GM18519 (cell line): ENCODE measurements around the gene CSF2RB.

Source experiments
- ATAC-seq: cut with Tn5 transposase; IDR thresholded peaks from one replicate; pipeline ENCODE4 v1.9.1; 2021; ENCODE audit warnings: mild to moderate bottlenecking, moderate library complexity; ENCODE audit not compliant: unreplicated experiment, low FRiP score

CSF2RB gene

DNA sequence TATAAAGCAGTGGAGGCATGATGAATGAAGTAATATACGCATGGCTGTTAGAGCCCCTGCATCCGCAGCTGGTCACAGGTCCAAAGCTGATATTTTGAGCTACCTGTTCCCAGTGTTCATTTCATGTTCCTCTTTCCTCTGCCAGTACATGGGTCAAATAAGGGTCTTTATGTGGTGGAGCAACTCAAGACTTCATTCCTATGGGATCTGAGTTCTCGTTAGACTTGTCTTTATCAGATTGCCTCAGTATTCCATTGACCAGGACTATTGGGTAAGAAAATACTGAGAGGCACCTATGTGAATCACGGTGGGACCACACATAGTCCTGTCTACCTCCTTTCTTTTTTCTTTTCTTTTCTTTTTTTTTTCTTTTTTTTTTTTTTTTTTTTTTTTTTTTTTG is 27.4 kb upstream of the CSF2RB start:
- ATAC-seq: no peak

DNA sequence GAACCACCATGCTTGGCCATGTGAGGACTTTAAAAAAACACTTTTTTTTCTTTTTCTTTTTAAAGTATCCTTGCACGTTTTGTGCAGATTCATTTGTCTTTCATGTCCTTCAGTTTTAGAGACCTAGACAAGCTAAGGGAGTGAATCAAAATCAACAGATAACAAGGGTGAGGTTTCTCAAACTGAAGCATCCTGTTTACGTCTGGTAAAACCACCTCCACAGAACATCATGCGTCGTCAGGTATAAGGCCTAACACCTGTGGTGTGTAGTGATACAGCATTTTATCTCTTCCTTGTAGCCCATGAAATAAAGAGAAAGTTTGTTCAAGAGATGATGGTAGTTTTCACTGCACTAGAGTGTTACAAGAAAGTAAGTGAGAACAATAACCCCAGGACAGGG is 26.3 kb upstream of the CSF2RB start:
- ATAC-seq: no peak

DNA sequence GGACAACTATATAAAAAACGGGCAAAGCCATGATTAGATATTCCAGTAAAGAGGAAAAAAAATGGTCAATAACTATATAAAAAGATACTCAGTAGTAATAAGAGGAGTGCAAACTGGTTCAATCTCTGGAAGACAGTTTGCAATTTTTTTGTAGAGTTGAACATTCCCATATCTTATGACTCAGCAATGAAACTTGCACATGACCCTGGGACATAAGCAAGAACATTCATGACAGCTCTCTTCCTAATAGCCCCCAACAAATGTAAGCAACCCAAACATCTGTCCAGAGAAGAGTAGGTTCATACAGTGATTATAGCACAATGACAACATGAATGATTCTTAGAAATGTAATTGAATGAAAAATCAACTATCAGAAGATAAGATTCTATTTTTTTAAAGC is 21.8 kb upstream of the CSF2RB start:
- no peak for ATAC-seq

DNA sequence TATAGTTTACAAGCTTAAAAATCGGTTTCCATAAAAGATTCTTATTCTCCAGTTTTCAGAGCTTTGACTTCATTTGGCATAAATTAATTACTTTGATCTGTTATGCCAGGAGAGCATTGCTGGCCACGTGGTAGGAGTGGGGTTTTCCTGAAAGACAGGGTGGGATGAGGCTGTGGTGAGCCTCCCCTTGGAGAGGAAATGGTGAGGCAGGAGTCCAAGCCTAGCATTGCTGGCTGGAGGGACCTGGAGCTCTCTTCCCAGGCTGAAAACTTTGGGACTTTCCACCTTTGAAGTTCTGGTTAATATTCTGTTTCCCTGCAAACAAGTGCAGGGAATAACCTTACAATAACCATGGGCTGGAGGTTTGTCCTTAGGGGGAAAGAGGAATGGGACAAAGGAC is 21.1 kb upstream of the CSF2RB start:
- ATAC-seq: no peak

DNA sequence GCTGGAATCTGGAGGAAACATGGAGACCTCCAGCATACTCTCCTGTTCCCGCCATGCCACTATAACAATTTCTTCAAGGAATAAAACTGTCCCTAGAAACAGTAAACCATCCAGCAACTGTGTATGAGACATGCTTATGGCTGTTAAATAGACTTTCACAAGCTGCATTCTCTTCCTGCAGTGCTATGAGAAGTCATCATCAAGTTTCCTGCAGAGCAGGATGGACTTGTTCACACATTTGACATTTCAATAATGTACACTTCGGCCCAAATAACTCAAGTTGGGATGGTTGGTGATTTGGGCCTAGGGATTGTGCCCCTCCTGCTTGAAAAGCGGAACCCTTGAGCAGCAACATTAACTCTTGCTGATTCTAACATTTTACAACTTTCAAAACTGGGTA is 20.2 kb upstream of the CSF2RB start:
- ATAC-seq: no peak

DNA sequence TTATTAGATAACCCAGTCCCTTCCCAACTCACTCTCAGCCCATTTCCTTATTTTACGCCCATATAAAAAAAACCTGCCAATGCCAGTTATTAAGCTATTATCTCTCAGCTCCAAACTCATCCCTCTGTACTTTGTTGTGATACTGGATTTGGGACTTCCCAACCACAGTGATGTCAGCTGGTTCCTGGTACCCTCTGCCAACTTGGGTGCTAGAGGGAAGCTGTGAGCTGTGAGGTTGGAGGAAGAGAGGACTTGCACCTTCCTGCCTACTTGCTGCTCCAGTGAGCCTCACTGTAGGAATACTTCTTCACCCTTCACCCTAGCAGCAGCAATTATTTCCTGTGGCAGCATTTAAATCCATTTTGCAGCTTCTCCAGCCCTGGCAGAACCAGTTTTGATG is 19.2 kb upstream of the CSF2RB start:
- no peak for ATAC-seq

DNA sequence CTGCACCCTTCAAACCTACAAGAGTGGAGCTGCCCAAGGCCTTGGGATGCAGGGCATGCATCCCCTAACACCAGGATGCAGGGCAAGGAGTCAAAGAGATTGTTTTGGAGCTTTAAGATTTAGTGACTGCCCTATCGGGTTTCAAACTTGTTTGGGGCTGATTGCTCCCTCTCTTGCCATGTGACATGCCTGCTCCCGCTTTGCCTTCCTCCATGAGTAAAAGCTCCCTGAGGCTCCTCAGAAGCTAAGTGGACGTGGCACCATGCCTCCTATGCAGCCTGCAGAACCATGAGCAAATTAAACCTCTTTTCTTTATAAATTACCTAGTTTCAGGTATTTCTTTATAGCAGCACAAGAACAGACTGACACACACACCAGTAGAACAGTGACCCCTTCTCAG is 15.8 kb upstream of the CSF2RB start:
- ATAC-seq: no peak

DNA sequence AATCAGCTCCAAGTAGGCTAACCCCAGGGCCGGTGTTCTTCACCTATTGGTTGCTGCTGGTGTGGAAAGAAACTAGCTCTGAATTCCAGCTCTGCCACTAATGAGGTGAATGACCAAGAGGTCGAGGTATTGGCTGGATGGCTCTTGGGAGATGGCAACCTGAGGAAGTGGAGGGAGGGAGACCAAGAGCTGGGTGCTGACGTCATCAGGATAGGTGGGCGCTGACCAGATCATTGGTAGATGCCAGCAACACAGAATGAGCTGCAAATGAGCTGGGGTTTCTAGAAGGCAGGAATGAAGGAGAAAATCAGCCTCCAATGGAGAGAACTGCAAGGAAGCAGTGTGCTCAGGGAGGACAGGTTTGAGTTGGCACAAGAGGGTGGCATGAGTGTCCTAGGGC is 14.7 kb upstream of the CSF2RB start:
- ATAC-seq: no peak

DNA sequence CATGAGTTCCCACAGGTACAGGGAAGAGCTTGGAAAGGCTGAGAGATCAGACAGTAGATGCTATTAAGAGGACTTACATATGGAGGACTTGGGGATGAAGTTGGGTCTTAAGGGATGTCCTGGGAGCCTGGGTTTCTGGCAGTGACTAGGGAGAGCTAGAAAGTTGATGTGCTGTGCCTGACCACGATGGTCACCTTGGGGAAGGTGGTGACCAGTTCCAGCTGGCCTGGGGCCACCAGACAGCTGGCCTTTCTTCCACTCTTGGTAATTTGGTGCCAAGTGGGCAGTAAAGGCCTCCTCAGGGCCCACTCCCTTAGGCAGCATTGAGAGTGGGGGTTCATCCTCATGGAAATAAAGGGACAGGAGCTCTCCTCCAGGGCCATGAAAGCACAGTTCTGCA is 13.9 kb upstream of the CSF2RB start:
- no peak for ATAC-seq

DNA sequence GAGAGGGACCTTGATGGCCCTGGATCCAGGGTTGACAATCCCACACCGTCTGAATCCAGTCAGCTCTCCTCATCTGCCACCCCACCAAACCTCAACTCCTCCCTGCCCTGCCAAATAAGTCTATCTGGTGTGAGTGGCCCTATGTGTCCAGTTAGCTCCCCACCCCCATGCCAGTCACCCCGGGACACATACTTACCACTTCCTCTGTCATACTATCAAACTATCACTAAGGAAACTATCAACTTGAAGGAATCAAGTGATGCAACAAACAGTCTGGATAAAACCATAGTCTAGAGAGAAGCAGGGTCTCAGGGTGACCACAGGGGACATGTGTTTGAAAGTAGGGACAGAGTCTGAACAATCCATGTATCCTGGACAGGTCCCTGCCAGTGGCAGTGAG is 13.2 kb upstream of the CSF2RB start:
- ATAC-seq: no peak

DNA sequence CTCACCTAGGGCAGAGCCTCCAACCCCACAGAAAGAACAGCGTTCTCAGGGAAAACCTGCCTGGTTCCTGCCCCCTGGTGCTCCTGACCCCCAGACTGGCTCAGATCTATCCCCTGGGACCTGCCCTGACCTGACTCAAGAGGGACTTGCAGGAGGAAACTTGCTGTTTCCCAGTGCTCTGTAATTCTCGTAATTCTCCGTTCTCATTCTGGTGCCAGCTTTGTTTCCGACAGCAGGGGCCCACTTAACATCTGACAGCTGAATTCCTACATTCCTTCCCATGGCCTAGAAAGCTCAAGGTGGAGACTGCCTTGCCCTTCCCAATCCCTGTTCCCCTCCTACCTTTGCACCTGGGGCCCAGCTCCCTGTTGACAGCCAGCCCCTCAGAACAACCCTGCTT is 12.5 kb upstream of the CSF2RB start:
- ATAC-seq: no peak

DNA sequence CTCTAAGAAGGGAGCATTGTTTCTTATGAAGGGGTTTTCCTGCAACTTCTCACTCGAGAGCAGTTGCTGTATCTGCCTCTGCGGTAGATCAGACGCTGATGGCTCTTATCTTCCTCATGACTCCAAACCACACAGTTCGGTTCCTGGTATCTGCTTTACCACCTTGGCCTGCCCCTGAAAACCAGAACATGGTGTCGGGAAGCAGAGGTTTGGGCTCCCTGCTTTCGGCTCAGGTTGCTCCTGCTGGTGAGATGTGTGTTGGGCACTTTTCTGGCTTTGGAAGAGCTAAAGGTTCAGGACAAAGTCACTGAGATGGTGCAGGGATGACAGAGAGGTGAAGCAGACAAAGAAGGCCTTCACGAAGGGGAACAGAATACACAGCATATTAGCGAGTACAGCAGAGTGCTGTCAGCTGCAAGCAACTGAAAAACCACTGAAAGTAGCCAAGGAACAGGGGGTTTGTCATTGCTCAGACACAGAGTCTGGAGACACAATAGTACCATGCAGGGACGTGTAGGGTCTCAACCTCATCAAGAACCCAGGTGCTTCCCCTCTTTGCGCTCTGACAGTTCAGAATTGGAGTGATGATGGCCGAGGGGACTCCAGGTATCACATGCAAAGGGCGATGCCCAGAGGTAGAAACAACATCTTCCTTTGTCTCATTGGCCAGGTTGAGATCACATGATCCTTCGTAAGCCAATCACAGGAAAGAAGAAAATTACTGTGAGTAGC is 11.9 kb upstream of the CSF2RB start:
- ATAC-seq: no peak

DNA sequence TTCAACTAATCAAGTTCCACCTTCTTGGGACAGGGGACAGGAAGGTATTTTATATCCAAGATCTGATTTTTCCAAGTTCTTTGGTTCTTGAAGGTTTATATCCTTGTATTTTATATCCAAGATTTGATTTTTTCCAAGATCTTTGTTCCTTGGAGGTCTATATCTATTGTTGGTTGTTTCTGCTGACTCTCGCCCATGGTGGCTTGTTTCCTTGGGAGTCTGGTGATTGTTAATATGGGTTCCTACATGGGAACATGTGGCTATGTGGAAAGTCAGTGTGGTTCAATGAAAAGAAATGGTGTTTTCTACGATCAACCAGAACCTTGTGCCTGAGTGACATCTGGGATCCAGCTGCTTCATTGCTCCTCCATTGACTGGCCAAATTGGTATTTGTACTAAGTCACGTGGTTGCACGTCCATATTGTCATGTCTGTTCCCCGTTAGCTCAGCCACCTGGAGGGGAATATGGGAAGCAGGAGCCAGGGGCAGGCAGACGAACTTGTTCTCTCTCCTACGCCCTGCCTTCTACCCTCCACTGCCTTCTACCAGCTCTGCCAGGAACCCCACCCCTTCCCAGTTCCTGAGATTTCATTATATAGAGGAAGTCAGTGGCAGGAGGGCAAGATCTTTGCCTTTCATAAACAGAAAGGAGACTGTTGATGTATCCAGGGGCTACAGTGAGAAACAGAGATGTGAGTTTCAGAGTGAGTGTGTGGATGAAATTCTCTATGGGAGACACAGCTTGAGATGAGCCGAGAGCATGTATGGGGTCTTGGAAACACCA is 11.1 kb upstream of the CSF2RB start:
- no peak for ATAC-seq

DNA sequence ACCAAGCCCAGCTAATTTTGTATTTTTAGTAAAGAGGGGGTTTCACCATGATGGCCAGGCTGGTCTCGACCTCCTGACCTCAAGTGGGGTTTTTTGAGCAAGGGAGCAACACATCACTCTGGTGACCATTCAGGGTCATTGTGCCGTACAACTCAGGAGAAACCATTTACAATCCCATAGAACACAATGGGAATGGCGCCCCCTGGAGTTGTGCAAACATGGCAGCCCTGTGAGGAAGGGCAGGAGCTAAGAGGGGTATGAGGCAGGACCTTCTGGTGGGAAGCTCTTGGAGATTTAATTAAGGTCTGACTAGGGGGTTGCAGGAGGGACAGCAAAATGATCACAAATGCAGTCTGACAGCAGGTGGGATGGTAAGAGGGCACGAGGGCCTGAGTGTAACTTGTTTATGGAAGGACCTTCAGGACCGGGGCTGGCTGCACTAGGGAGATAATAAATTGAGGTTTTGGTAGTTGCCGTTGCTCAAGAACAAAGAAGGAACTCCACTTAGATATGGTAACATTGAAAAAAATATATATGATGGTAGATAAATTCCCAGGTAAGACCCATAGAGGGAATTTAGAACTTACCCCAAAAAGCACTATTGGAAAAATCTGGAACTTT is 9.1 kb upstream of the CSF2RB start:
- no peak for ATAC-seq

DNA sequence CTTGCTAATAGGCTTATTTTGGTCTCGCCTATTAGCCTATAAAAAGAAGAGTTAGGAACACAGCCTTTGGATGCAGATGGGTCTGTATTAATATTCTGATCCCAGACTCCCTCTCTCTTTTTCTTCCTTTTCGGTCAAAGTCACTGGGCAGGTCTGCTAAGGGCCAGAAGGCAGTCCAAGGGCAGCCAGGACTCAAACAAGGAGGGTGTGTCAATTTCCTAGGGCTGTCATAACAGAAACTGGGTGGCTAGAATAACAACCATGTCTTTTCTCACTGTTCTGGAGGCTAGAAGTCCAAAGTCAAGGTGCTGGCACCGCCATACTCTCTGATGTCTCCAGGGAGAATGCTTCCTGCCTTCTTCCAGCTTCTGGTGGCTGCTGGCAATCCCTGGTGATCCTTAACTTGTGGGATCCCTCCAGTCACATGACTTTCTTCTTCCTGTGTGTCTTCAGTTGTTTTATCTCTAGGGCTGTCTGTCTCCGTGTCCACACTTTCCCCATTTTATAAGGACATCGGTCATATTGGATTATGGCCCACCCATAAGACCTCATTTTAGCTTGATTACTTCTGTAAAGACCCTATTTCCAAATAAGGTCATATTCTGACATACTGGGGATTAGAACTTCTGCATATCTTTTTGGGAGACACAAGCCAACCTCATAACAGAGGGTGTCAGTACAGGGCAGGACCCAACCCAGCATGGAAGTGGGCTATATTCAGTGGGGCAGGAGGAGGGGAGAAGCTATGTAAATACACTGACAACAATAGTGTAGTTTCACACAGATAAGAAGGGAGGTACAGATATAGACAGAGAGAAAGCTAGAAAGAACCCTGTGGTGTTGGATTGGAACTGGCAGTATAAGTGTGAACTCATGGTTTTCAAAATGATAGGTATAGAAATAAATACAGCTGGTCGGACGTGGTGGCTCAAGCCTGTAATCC is 5.9 kb upstream of the CSF2RB start:
- no peak for ATAC-seq

DNA sequence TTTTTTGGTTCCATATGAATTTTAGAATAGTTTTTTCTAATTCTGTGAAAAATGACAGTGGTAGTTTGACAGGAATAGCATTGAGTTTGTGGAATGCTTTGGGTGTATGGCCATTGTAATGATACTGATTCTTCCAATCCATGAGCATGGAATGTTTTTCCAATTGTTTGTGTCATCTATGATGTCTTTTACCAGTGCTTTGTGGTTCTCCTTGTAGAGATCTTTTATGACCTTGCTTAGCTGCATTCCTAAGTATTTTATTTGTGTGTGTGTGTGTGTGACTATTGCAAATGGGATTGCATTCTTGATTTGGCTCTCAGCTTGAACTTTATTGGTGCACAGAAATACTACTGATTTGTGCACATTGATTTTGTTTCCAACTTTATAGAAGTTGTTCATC is 3.0 kb upstream of the CSF2RB start:
- no peak for ATAC-seq

DNA sequence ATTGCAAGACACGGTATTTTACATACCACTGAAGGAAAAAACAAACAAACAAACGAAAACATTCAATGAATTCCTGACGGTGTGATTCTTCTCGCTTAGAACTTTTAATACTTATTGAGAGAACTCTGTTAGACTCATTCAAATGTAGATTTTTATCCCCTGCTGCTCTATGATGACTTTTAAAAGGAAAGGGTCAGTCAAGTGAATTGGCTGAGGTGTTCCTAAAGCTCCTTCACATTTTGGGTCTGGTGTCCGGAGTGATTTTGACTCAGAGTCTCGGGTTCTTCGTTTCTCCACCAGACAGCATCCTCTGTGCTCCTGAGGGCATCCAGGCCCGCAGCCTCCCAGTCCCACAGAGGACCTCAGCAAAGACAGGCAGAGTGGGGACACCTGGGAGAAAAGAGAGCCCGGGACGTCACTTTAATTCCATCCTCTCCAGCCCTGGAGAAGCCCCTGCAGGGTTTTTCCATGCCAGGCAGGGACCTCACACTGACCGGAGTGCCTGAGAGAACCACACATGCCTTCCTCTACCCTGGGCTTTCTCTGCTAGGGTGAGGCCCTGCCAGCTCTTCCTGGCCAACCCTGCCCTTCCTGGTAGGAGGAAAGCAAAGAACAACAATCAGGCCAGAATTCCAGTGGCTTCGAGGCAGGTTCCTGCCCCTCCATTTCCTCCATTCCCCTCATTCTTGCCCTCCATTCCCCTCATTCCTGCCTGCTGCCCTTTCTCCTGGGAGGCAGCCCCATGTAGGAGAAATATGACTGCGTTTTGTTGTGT is 1.4 kb upstream of the CSF2RB start:
- no peak for ATAC-seq

DNA sequence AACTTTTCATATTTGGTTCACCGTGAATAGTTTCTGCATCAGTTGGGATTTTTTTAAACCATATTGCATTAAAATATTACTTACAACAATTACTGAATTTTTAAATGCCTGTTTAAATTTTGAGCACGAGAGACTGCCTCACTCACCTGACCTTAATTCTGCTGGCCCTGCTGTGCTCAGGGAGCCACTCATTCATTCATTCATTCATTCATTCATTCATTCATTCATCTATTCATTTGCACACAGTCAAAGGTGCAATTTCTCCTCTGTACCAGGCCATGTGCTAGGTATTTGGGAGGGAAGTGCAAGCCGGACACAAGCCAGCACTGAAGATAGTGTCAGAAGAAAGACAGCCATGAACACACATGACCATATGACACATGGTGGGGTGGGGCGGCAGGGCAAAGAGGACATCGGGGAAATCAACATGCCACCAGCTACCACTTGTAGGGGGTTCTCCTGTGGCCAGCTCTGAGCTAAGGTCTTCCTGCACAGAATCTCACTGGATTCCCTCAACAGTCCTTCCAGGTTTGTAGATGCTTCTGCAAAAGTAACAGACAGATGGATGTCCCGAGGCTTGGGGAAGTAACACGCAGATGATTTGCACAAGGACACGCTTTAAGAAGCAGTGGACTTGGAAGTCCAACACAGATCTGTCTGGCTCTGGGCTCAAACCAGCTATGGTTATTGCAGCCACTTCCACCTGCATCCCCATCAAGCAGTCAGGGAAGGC is 568 bp upstream of the CSF2RB start:
- no peak for ATAC-seq

DNA sequence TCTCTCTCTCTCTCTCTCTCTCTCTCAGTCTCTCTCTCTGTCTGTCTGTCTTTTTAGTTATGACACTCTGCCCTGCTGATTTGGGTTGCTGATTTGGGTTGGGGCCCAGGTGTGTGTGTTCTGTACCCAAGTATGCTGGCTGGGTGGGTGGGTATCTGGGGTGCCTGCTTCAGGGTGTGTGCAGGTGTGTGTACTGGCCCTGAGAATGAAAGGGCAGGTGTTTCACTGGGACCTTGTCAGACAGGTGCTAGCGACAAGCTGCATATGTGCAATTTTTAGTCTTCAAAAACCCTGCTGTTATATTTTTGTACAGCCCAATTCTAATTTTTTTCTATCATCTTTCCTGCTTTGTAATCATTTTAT is 943 bp downstream of the CSF2RB start:
- ATAC-seq: no peak
